GM12878 (cell line): ENCODE measurements around the gene SAYSD1. TPM values are rescaled to one million over a fixed set of nuclear protein-coding genes. Genes with fewer than 3 reads are reported as not detected.

ENCODE experiments used
- ATAC-seq: fragments of 200-7000 bp; cut with Tn5 transposase; 3 replicates; pipeline ENCODE4 v1.9.1; 2020; ENCODE audit warnings: mild to moderate bottlenecking, moderate library complexity
- BruUV-seq: library from RNA; stranded (reverse); fragments of 400-500 nt; replicated peaks from 2 replicates; lab custom pipeline; 2021; lab: Mats Ljungman, UMichigan
- CTCF ChIA-PET: fragments of 300-600 bp; sonication (Branson Sonifier 250); formaldehyde crosslinking; extraction: SDS; loops from one replicate; lab custom pipeline; 2021; ENCODE audit warnings: inconsistent platforms; lab: Yijun Ruan, JAX
- POLR2A ChIA-PET: fragments of 350-600 bp; formaldehyde crosslinking; extraction: SDS; loops from one replicate; lab custom pipeline; 2021; ENCODE audit warnings: inconsistent platforms; lab: Charles Lee
- RAD21 ChIA-PET: fragments of 300-600 bp; sonication (Branson Sonifier 250); formaldehyde crosslinking; loops from one replicate; lab custom pipeline; 2023; ENCODE audit warnings: antibody characterized with exemption; ENCODE audit not compliant: unreplicated experiment; lab: Charles Lee
- SMC1A ChIA-PET: fragments of 300-600 bp; sonication (Branson Sonifier 250); formaldehyde crosslinking; loops from one replicate; lab custom pipeline; 2023; ENCODE audit not compliant: unreplicated experiment, uncharacterized antibody; lab: Charles Lee
- DNase-seq: peaks from one replicate; pipeline ENCODE4 v3.0.0-alpha.2; 2011; ENCODE audit warnings: low read depth, low spot score
- FAIRE-seq: peaks from 3 replicates; lab custom pipeline; 2011; peaks lifted over from hg19 to GRCh38; lab: Jason Lieb, UNC
- H2AFZ ChIP-seq: 2 replicates; pipeline ENCODE4 v1.6.0; 2011; ENCODE audit warnings: low read depth, low read length, control low read depth; ENCODE audit not compliant: control insufficient read depth
- H3K27ac ChIP-seq: 2 replicates; pipeline ENCODE4 v1.5.1; 2011; ENCODE audit warnings: control low read depth; ENCODE audit not compliant: control insufficient read depth, insufficient read depth
- H3K27me3 ChIP-seq, 2 experiments: replicated peaks in 1 of 2; 2 replicates each; pipeline versions ENCODE4 v1.6.0 to v1.6.1; 2011; ENCODE audit warnings: low read length in 1 of 2; ENCODE audit not compliant: control insufficient read depth in 2 of 2, insufficient read depth in 2 of 2
- H3K36me3 ChIP-seq, 2 experiments: 2 replicates each; pipeline ENCODE4 v1.5.1; 2011; ENCODE audit warnings: low read length in 1 of 2; ENCODE audit not compliant: control insufficient read depth in 2 of 2, insufficient read depth in 2 of 2
- H3K4me1 ChIP-seq: 2 replicates; pipeline ENCODE4 v1.6.1; 2011; ENCODE audit warnings: mild to moderate bottlenecking, low read length, moderate library complexity, mixed read lengths; ENCODE audit not compliant: control insufficient read depth, insufficient read depth
- H3K4me2 ChIP-seq: 2 replicates; pipeline ENCODE4 v1.6.0; 2011; ENCODE audit warnings: control low read depth; ENCODE audit not compliant: control insufficient read depth, insufficient read depth
- H3K4me3 ChIP-seq: fragments of 200-600 bp; sonication (generic); 2 replicates; pipeline ENCODE4 v1.5.1; 2016
- H3K79me2 ChIP-seq: 2 replicates; pipeline ENCODE4 v1.6.0; 2011; ENCODE audit warnings: low read length; ENCODE audit not compliant: control insufficient read depth, insufficient read depth
- H3K9ac ChIP-seq: 2 replicates; pipeline ENCODE4 v1.8.0; 2011; ENCODE audit warnings: low read length, control low read depth, mixed read lengths; ENCODE audit not compliant: control insufficient read depth, insufficient read depth
- H3K9me3 ChIP-seq: replicated peaks from 3 replicates; pipeline ENCODE4 v1.5.1; 2011; ENCODE audit warnings: mild to moderate bottlenecking, low read length; ENCODE audit not compliant: control insufficient read depth, insufficient read depth
- H4K20me1 ChIP-seq: 2 replicates; pipeline ENCODE4 v1.6.0; 2011; ENCODE audit not compliant: control insufficient read depth, insufficient read depth
- CBX5 ChIP-seq: sonication (generic); IDR thresholded peaks from 2 replicates; pipeline ENCODE4 v1.6.1; 2016; ENCODE audit warnings: low read depth, moderate library complexity, mild to moderate bottlenecking, inconsistent platforms
- CHD4 ChIP-seq: fragments of 200-600 bp; sonication (generic); IDR thresholded peaks from 2 replicates; pipeline ENCODE4 v1.6.1; 2016; ENCODE audit warnings: mild to moderate bottlenecking
- E2F8 ChIP-seq: fragments of 450-650 bp; IDR thresholded peaks from 2 replicates; pipeline ENCODE4 v1.6.1; 2018; ENCODE audit warnings: mild to moderate bottlenecking, low read depth, moderate library complexity; ENCODE audit not compliant: partially characterized antibody
- LARP7 ChIP-seq: fragments of 450-650 bp; IDR thresholded peaks from 2 replicates; pipeline ENCODE4 v1.6.1; 2017; ENCODE audit warnings: mild to moderate bottlenecking
- MYB ChIP-seq: fragments of 150-350 bp; IDR thresholded peaks from 2 replicates; pipeline ENCODE4 v1.6.1; 2014; ENCODE audit warnings: mild to moderate bottlenecking, low read depth, low read length, borderline replicate concordance
- PAX5 ChIP-seq: IDR thresholded peaks from 2 replicates; pipeline ENCODE4 v1.6.1; 2011; ENCODE audit warnings: low read depth, low read length, borderline replicate concordance
- POU2F2 ChIP-seq: IDR thresholded peaks from 3 replicates; pipeline ENCODE4 v1.6.1; 2011; ENCODE audit warnings: low read depth, mild to moderate bottlenecking, low read length, borderline replicate concordance
- RBBP5 ChIP-seq: fragments of 200-600 bp; sonication (generic); conservative IDR thresholded peaks from 2 replicates; pipeline ENCODE4 v1.6.1; 2016
- SP1 ChIP-seq: IDR thresholded peaks from one replicate; pipeline ENCODE4 v1.6.1; 2011; ENCODE audit warnings: low read depth, low read length
- TCF3 ChIP-seq: IDR thresholded peaks from 2 replicates; pipeline ENCODE4 v1.6.1; 2012; ENCODE audit warnings: low read depth, mild to moderate bottlenecking, low read length, borderline replicate concordance; ENCODE audit not compliant: insufficient read depth
- ZNF24 ChIP-seq: fragments of 450-650 bp; IDR thresholded peaks from 2 replicates; pipeline ENCODE4 v1.6.1; 2017; ENCODE audit warnings: antibody characterized with exemption, mild to moderate bottlenecking
- ZNF384 ChIP-seq: IDR thresholded peaks from 2 replicates; pipeline ENCODE4 v1.6.1; 2012; ENCODE audit warnings: low read depth, mild to moderate bottlenecking, low read length, improper control_type of control experiment, borderline replicate concordance
- WGBS: methylation state at CpG from one replicate; pipeline ENCODE4 v1.1.6; 2016; ENCODE audit warnings: low lambda C conversion rate; ENCODE audit not compliant: insufficient replicate concordance, insufficient coverage; ENCODE audit errors: missing lambda C conversion rate; 5-methylcytosine and 5-hydroxymethylcytosine counted together
- in situ Hi-C: fragments of 300-500 bp; cut with MboI; formaldehyde crosslinking; loops from 9 replicates; pipeline ENCODE4 v1.14.3; 2018; ENCODE audit warnings: mixed read lengths
- intact Hi-C: fragments of 100-400 bp; cut with micrococcal nuclease; formaldehyde crosslinking; loops from one replicate; pipeline ENCODE4 v1.14.2; 2022; ENCODE audit not compliant: unreplicated experiment
- polyA plus RNA-seq, 11 experiments: library from polyadenylated mRNA; depleted of rRNA in 4 of 11; unstranded in 6 of 11; stranded (reverse) in 5 of 11; fragments of >200 nt; fragmentation: Nextera tagmentation in 4 of 11; fragmentation: Illumina TruSeq in 1 of 11; extraction: Ambion mirVana in 4 of 11; extraction: Trizol in 1 of 11; gene quantifications; 1 replicate in 1 of 11; 2 replicates in 10 of 11; pipeline versions ENCODE4 v1.2.1 to v1.2.3, GENCODE V29; 2011 to 2016; ENCODE audit warnings: inconsistent platforms in 2 of 11, missing spikeins in 2 of 11, low read depth in 1 of 11
- total RNA-seq, 4 experiments: library from RNA; depleted of rRNA in 3 of 4; stranded (reverse); fragments of >200 nt in 3 of 4; fragmentation: Illumina TruSeq in 1 of 4; extraction: Trizol in 1 of 4; gene quantifications; 2 replicates each; pipeline versions ENCODE4 v1.2.1 to v1.2.3, GENCODE V29; 2013 to 2021
- TF ChIP-seq, protein P1 (sequence below): fragments of 150-350 bp; IDR thresholded peaks from 2 replicates; pipeline ENCODE4 v1.6.1; 2016; ENCODE audit warnings: low read depth, low read length

SAYSD1 gene
- total and polyA plus RNA-seq, 10 of the 15 experiments (the other 5 are each of a cell fraction or from before 2014, with no cell fraction given), result 1.5 to 7.3 (median 6.4) TPM

- SMC1A ChIA-PET, result no interaction called here
Measured at GRCh38 chr6:39143238-39143930, 28.4 kb upstream of the SAYSD1 start.

More at GRCh38 chr6:39143238-39143930, 28.4 kb upstream of the SAYSD1 start:
- ChIA-PET CTCF (no interaction called here), RAD21 (no interaction called here), POLR2A (no interaction called here)
- BruUV-seq, result no TSS peak
- no peak overlapping the region for H3K9ac ChIP-seq
- TF ChIP-seq RBBP5, result no peak
- no peak for TF ChIP-seq PAX5
- TF ChIP-seq CHD4, result no peak
- no peak for TF ChIP-seq E2F8
- TF ChIP-seq SP1, result no peak
- no peak for TF ChIP-seq ZNF24
- TF ChIP-seq POU2F2, result no peak
- TF ChIP-seq TCF3, result no peak
- TF ChIP-seq LARP7, result no peak
- no peak for TF ChIP-seq CBX5
- TF ChIP-seq, protein P1, sequence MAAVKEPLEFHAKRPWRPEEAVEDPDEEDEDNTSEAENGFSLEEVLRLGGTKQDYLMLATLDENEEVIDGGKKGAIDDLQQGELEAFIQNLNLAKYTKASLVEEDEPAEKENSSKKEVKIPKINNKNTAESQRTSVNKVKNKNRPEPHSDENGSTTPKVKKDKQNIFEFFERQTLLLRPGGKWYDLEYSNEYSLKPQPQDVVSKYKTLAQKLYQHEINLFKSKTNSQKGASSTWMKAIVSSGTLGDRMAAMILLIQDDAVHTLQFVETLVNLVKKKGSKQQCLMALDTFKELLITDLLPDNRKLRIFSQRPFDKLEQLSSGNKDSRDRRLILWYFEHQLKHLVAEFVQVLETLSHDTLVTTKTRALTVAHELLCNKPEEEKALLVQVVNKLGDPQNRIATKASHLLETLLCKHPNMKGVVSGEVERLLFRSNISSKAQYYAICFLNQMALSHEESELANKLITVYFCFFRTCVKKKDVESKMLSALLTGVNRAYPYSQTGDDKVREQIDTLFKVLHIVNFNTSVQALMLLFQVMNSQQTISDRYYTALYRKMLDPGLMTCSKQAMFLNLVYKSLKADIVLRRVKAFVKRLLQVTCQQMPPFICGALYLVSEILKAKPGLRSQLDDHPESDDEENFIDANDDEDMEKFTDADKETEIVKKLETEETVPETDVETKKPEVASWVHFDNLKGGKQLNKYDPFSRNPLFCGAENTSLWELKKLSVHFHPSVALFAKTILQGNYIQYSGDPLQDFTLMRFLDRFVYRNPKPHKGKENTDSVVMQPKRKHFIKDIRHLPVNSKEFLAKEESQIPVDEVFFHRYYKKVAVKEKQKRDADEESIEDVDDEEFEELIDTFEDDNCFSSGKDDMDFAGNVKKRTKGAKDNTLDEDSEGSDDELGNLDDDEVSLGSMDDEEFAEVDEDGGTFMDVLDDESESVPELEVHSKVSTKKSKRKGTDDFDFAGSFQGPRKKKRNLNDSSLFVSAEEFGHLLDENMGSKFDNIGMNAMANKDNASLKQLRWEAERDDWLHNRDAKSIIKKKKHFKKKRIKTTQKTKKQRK, result no peak
- TF ChIP-seq ZNF384, result no peak
- TF ChIP-seq MYB, result no peak
- no peak overlapping the region for H3K4me2 ChIP-seq
- no peaks in the 10 kb centered on the region for H3K9me3 ChIP-seq
- ATAC-seq (no peak), DNase-seq (no peak), FAIRE-seq (no peak)
- H3K27ac ChIP-seq, result no peak overlapping the region
- no peaks in the 10 kb centered on the region for H3K27me3 ChIP-seq
- no peaks in the 10 kb centered on the region for H3K36me3 ChIP-seq
- H3K79me2 ChIP-seq, result no peaks in the 10 kb centered on the region
- H3K4me3 ChIP-seq, result no peak overlapping the region
- in situ Hi-C loops (no loop called here), intact Hi-C loops (no loop called here)
- no peaks in the 10 kb centered on the region for H3K4me1 ChIP-seq
- no peak overlapping the region for H2AFZ ChIP-seq
- WGBS, result 67% methylated on average over 13 of the region's 13 CpGs
- H4K20me1 ChIP-seq, result no peaks in the 10 kb centered on the region
